Sigmoid colon (tissue), 7 donors: Measurements from ENCODE around the gene LMO1. TPM values are rescaled to one million over a fixed set of nuclear protein-coding genes. Genes with fewer than 3 reads are reported as not detected.

Experiments used
- DNase-seq: peaks from one replicate; pipeline ENCODE4 v3.0.0-alpha.2; 2019
- H3K27ac ChIP-seq, 4 donors: fragments of 200-600 bp; sonication (generic); one replicate each; pipeline ENCODE4 v1.5.1; 2016 to 2019; ENCODE audit warnings: mild to moderate bottlenecking in 1 of 4
- H3K27me3 ChIP-seq, 3 donors: fragments of 200-600 bp; sonication (generic); one replicate each; pipeline ENCODE4 v1.5.1; 2019; ENCODE audit warnings: mild to moderate bottlenecking in 1 of 3
- H3K36me3 ChIP-seq, 4 donors: fragments of 200-600 bp; sonication (generic); one replicate each; pipeline ENCODE4 v1.5.1; 2016 to 2019
- H3K4me1 ChIP-seq, 4 donors: fragments of 200-600 bp; sonication (generic); one replicate each; pipeline ENCODE4 v1.5.1; 2017 to 2019
- H3K4me3 ChIP-seq, 4 donors: fragments of 200-600 bp; sonication (generic); one replicate each; pipeline ENCODE4 v1.5.1; 2017 to 2019; ENCODE audit warnings: mild to moderate bottlenecking in 2 of 4, moderate library complexity in 1 of 4
- H3K9me3 ChIP-seq, 4 donors: fragments of 200-600 bp in 3 of 4; sonication (generic) in 3 of 4; one replicate each; pipeline versions ENCODE4 v1.5.1 to v1.6.1; 2013 to 2019
- EP300 ChIP-seq, 4 donors: sonication (generic); formaldehyde crosslinking; IDR thresholded peaks; one replicate each; pipeline ENCODE4 v1.6.1; 2017; ENCODE audit warnings: antibody characterized with exemption in 4 of 4
- POLR2A ChIP-seq, 2 donors: fragments of 450-650 bp; IDR thresholded peaks; one replicate each; pipeline ENCODE4 v1.6.1; 2016; ENCODE audit warnings: antibody characterized with exemption in 2 of 2, mild to moderate bottlenecking in 2 of 2, moderate library complexity in 2 of 2
- POLR2AphosphoS5 ChIP-seq, 4 donors: sonication (generic); formaldehyde crosslinking; IDR thresholded peaks; one replicate each; pipeline ENCODE4 v1.6.1; 2017; ENCODE audit warnings: antibody characterized with exemption in 4 of 4
- WGBS, 2 donors: extraction: QIAGEN DNeasy Blood & Tissue Kit; methylation state at CpG; one replicate each; pipeline ENCODE4 v1.1.7; 2013; 5-methylcytosine and 5-hydroxymethylcytosine counted together
- intact Hi-C: fragments of 100-400 bp; cut with DNase I; formaldehyde crosslinking; loops from one replicate; pipeline ENCODE4 v1.15.1; 2023
- polyA plus RNA-seq, 3 donors: library from polyadenylated mRNA; stranded (reverse); fragments of 200-250 nt; gene quantifications; one replicate each; pipeline ENCODE4 v1.2.3, GENCODE V29; 2013
- total RNA-seq, 4 donors: library from RNA; depleted of rRNA; stranded (reverse); fragments of >200 nt; gene quantifications; one replicate each; pipeline ENCODE4 v1.1.0, GENCODE V29; 2016
- TF ChIP-seq, protein P1 (sequence below), 4 experiments: fragments of 450-650 bp in 3 of 4; fragments of 200-600 bp in 1 of 4; IDR thresholded peaks; one replicate each; pipeline ENCODE4 v1.5.1; 2016 to 2019; ENCODE audit warnings: antibody characterized with exemption in 4 of 4, mild to moderate bottlenecking in 3 of 4, moderate library complexity in 2 of 4
- donor health status: healthy with polysubstance abuse.
- donor health status: Bipolar disorder and iron deficiency.
- donor health status: healthy.

The LMO1 gene
- total and polyA plus RNA-seq, 7 donors: 0.04 to 1.8 (median 0.66) TPM; not detected in 4

DNA sequence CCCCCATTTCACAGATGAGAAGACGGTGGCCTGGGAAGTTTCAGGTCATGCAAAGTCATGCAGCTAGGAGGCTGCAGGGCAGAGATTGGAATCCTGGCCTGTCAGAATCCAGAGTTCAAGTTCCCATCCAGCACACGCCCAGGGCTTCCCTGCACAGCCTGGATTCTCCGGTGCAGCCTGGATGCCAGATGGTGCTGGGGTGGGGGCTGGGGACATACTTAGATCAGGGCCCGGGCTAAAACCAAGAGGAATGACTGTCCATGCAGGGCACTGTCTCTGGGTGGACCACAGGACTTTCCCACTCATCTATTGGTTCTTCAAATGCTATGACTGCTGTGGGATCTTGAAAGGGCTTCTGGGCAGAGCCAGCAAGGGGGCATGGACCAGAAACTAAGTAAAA is 24.6 kb downstream of the LMO1 start:
- H3K9me3 ChIP-seq: no peaks in the 10 kb centered on the region
- H3K4me3 ChIP-seq: no peak overlapping the region
- no peaks in the 10 kb centered on the region for H3K4me1 ChIP-seq
- intact Hi-C loops: no loop called here
- WGBS, 2 donors: 65 to 86% methylated on average over 4 of the region's 4 CpGs
- H3K27ac ChIP-seq: no peak overlapping the region
- no peak for DNase-seq
- no peaks in the 10 kb centered on the region for H3K27me3 ChIP-seq
- H3K36me3 ChIP-seq: no peaks in the 10 kb centered on the region
- TF ChIP-seq, protein P1, sequence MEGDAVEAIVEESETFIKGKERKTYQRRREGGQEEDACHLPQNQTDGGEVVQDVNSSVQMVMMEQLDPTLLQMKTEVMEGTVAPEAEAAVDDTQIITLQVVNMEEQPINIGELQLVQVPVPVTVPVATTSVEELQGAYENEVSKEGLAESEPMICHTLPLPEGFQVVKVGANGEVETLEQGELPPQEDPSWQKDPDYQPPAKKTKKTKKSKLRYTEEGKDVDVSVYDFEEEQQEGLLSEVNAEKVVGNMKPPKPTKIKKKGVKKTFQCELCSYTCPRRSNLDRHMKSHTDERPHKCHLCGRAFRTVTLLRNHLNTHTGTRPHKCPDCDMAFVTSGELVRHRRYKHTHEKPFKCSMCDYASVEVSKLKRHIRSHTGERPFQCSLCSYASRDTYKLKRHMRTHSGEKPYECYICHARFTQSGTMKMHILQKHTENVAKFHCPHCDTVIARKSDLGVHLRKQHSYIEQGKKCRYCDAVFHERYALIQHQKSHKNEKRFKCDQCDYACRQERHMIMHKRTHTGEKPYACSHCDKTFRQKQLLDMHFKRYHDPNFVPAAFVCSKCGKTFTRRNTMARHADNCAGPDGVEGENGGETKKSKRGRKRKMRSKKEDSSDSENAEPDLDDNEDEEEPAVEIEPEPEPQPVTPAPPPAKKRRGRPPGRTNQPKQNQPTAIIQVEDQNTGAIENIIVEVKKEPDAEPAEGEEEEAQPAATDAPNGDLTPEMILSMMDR (IDR thresholded peaks at IDR 0.05): no peak
- no peak for TF ChIP-seq POLR2AphosphoS5 (IDR thresholded peaks at IDR 0.05)
- no peak for TF ChIP-seq EP300 (IDR thresholded peaks at IDR 0.05)
- TF ChIP-seq POLR2A (IDR thresholded peaks at IDR 0.05): no peak

DNA sequence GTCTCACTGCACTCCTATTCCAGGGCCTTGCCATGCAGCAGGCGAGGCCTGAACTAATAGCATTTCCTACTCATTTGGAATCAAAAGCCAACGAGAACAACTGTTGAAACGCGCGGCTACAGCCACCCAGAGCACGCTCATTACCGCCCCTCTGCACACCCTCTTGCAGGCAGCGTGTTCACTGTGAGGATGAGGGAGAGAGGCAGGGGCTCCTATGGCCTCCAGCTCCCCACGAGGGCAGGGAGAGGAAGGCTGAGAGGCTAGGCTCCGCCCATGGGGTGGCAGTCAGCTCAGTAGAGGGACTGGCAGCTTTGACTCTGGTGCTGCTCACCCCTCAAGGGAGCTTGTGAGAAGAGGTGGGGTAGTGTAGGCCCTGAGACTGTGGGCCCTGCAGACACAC is 26.2 kb downstream of the LMO1 start:
- Histone ChIP-seq H3K27me3 (no peaks in the 10 kb centered on the region), H3K9me3 (no peaks in the 10 kb centered on the region), H3K4me1 (no peaks in the 10 kb centered on the region), H3K27ac (no peak overlapping the region), H3K36me3 (no peaks in the 10 kb centered on the region), H3K4me3 (no peak overlapping the region)
- TF ChIP-seq, protein P1 (IDR thresholded peaks at IDR 0.05): no peak
- intact Hi-C loops: no loop called here
- no peak for DNase-seq
- 87 to 91% methylated on average over 10 of the region's 10 CpGs for WGBS, 2 donors

DNA sequence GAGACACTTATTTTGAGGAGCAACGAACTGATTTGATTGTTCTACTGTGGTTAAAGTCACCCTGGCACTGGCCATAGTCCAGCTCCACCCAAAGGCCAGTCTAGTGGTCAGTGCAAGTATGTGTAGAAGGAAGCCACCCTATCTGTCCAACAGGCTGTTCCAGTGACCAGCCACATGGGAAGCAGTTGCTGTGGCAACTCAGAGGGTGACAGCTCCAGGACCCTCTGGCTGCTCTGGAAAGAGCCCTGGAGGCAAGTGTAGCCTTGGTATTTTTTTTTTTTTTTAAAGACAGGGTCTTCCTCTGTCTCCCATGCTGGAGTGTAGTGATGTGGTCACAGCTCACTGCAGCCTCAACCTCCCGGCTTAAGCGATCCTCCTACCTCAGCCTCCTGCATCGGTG is 27.8 kb downstream of the LMO1 start:
- Histone ChIP-seq H3K4me1 (no peaks in the 10 kb centered on the region), H3K36me3 (no peaks in the 10 kb centered on the region), H3K9me3 (no peaks in the 10 kb centered on the region), H3K4me3 (no peak overlapping the region), H3K27me3 (peaks cover 0 to 5% (median 0%) of the 10 kb centered on the region in 3 donors), H3K27ac (no peak overlapping the region)
- TF ChIP-seq POLR2AphosphoS5 (IDR thresholded peaks at IDR 0.05) (no peak), POLR2A (IDR thresholded peaks at IDR 0.05) (no peak), EP300 (IDR thresholded peaks at IDR 0.05) (no peak)
- TF ChIP-seq, protein P1 (IDR thresholded peaks at IDR 0.05): no peak
- WGBS, 2 donors: 81 to 89% methylated on average over 4 of the region's 4 CpGs
- DNase-seq: no peak
- intact Hi-C loops: no loop called here

DNA sequence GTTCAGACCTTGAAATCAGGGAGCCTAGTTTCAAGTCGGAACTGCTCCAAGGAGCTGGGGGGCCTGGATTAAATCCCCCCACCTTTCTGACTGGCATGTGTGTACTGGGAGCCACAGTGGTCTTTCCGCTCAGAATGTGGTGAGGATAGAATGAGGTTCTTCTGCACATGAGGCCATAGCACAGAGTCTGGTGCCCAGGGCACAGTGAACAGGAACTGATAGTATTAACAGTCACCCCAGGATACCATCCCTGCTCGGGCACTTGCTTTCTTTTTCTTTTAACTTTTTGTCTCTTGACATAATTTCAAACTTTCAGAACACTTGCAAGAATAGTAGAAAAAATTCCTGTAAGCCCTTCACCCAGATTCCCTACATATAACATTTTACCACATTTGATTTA is 28.8 kb downstream of the LMO1 start:
- intact Hi-C loops: no loop called here
- H3K27me3 ChIP-seq: peaks cover 0 to 5% (median 0%) of the 10 kb centered on the region in 3 donors
- no peaks in the 10 kb centered on the region for H3K36me3 ChIP-seq
- H3K27ac ChIP-seq: no peak overlapping the region
- peaks cover 0 to under 1% (median 0%) of the 10 kb centered on the region in 4 donors for H3K4me1 ChIP-seq
- no peak for DNase-seq
- WGBS, 2 donors: 78 to 84% methylated on average over 3 of the region's 3 CpGs
- no peak overlapping the region for H3K4me3 ChIP-seq
- TF ChIP-seq POLR2A (IDR thresholded peaks at IDR 0.05): no peak
- no peaks in the 10 kb centered on the region for H3K9me3 ChIP-seq

DNA sequence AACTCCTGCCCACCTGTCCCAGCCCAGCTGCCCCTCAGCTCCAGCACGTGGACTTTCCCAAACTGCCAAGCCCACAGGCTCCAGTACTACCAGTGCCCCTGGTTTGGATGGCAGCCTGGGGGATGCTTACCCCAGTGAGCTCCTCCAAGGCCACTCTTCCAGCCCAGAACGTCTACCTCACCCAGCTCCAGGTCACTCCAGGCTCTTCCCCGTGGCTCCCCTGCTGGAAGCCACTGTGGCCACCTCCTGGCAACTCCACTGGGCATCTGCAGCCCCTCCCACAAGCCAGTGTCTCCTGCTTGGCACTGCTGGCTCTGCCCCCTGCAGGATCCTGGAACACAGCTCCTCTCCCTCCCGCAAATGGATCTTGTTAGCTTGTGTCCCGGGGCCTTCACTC is 29.3 kb downstream of the LMO1 start:
- peaks cover 0 to 5% (median 0%) of the 10 kb centered on the region in 3 donors for H3K27me3 ChIP-seq
- TF ChIP-seq, protein P1 (IDR thresholded peaks at IDR 0.05): no peak
- TF ChIP-seq POLR2A (IDR thresholded peaks at IDR 0.05) (no peak), POLR2AphosphoS5 (IDR thresholded peaks at IDR 0.05) (no peak), EP300 (IDR thresholded peaks at IDR 0.05) (no peak)
- H3K4me3 ChIP-seq: no peak overlapping the region
- no peak for DNase-seq
- intact Hi-C loops: no loop called here
- H3K9me3 ChIP-seq: no peaks in the 10 kb centered on the region
- no peak overlapping the region for H3K27ac ChIP-seq
- peaks cover 0 to 5% (median 2%) of the 10 kb centered on the region in 4 donors for H3K4me1 ChIP-seq
- H3K36me3 ChIP-seq: no peaks in the 10 kb centered on the region
- 59 to 77% methylated on average over 5 of the region's 5 CpGs for WGBS, 2 donors
